SK-N-SH (cell line): Measurements from ENCODE around the gene SLC66A3.

ENCODE experiments used
- EP300 ChIP-seq, 2 experiments: IDR thresholded peaks; 2 replicates each; pipeline versions ENCODE4 v1.4.0 to v1.6.1; 2012; ENCODE audit warnings: borderline replicate concordance in 1 of 2, low read depth in 1 of 2, low read length in 1 of 2
- YY1 ChIP-seq: IDR thresholded peaks from 2 replicates; pipeline ENCODE4 v1.4.0; 2012; ENCODE audit warnings: low read depth, mild to moderate bottlenecking
- TF ChIP-seq, protein P1 (sequence below): fragments of 200-600 bp; sonication (generic); IDR thresholded peaks from 2 replicates; pipeline ENCODE4 v1.6.1; 2017; ENCODE audit warnings: antibody characterized with exemption, mild to moderate bottlenecking, moderate library complexity
- TF ChIP-seq, protein P2 (sequence below): fragments of 150-350 bp; IDR thresholded peaks from 2 replicates; pipeline ENCODE4 v1.6.1; 2016; ENCODE audit warnings: mild to moderate bottlenecking, low read depth, low read length

DNA sequence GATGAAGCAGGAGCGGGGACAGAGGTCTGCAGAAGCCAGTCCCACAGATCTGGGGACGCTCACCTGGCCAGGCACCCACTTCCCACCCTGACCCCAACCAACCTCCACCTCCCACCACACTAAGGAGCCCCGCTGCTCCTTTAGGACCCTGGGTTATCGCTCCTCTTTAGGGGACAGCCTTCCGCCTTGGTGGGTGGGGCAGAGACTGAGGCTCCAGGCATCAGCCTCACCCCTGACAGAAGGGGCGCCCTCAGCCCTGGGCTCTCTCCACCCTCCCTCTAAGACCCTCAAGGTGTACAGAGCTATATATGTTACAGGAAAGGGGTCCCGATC, 33.5 kb upstream of the SLC66A3 start:
- TF ChIP-seq, protein P1, sequence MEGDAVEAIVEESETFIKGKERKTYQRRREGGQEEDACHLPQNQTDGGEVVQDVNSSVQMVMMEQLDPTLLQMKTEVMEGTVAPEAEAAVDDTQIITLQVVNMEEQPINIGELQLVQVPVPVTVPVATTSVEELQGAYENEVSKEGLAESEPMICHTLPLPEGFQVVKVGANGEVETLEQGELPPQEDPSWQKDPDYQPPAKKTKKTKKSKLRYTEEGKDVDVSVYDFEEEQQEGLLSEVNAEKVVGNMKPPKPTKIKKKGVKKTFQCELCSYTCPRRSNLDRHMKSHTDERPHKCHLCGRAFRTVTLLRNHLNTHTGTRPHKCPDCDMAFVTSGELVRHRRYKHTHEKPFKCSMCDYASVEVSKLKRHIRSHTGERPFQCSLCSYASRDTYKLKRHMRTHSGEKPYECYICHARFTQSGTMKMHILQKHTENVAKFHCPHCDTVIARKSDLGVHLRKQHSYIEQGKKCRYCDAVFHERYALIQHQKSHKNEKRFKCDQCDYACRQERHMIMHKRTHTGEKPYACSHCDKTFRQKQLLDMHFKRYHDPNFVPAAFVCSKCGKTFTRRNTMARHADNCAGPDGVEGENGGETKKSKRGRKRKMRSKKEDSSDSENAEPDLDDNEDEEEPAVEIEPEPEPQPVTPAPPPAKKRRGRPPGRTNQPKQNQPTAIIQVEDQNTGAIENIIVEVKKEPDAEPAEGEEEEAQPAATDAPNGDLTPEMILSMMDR: no peak
- no peak for TF ChIP-seq EP300 (IDR thresholded peaks at IDR 0.05; ENCODE audit: borderline replicate concordance in 1 of 2, low read depth in 1 of 2, low read length in 1 of 2)
- TF ChIP-seq YY1: no peak
- TF ChIP-seq, protein P2, sequence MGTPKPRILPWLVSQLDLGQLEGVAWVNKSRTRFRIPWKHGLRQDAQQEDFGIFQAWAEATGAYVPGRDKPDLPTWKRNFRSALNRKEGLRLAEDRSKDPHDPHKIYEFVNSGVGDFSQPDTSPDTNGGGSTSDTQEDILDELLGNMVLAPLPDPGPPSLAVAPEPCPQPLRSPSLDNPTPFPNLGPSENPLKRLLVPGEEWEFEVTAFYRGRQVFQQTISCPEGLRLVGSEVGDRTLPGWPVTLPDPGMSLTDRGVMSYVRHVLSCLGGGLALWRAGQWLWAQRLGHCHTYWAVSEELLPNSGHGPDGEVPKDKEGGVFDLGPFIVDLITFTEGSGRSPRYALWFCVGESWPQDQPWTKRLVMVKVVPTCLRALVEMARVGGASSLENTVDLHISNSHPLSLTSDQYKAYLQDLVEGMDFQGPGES: no peak
